ENCODE measurements around the gene KCTD15.

- no peak for TF ChIP-seq CTCF (IDR thresholded peaks at IDR 0.05; ENCODE audit: low read length)
- TF ChIP-seq EZH2 (IDR thresholded peaks at IDR 0.05; ENCODE audit: borderline replicate concordance, low read length), result no peak
Observed at GRCh38 chr19:33815380-33816340, 19.0 kb downstream of the KCTD15 start.
